ENCODE data around the gene TCF12. TPM values are rescaled to one million over a fixed set of nuclear protein-coding genes. Genes with fewer than 3 reads are reported as not detected.

The TCF12 gene
- total RNA-seq, 6 experiments from 2014 or later = 106 to 200 (median 149) TPM

DNA sequence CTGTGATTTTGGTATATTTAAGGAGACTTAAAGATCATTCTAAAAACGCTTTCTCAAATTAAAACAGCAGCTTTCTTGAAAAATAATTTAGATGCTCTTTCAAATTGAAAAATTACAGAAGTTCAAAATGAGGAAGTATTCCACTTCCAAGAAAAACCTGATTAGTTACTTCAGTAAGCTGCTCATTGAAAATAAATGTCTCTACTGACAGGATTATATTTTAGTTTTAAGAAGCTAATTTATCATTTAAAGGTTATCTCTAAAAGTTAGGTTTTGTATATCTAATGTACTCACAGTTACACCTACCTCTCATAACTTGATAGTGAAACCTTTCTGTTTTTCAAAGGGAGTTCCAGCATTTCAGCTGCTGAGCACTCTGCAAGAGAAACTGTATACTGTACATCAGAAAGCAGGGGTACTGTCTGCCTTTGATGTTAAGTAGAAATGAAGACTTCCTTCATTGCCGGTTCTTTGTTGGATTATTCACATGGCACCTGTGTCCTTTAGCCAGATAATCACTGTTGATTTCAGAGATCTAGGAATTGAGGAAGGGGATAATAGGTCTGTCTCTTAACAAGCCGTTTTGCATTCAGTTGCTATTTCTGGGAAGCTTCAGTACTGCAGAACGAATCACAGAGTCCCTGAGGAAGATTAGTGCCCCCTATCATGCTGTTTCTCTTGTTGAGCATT is 161.6 kb downstream of the TCF12 start:
- Mint-ChIP-seq H3K9me3 (no peaks in the 10 kb centered on the region), H3K4me3 (no peak overlapping the region), H3K36me3 (ENCODE audit: low read depth) (peaks cover 4% of the 10 kb centered on the region; the same call in 1 of the 2 replicates), H3K27me3 (ENCODE audit: insufficient read depth) (peaks cover 1% of the 10 kb centered on the region), H3K27ac (no peak overlapping the region), H3K4me1 (ENCODE audit: low read depth) (peaks cover 33% of the 10 kb centered on the region)
- TF ChIP-seq CTCF (IDR thresholded peaks at IDR 0.05) = no peak
- no peak for DNase-seq

DNA sequence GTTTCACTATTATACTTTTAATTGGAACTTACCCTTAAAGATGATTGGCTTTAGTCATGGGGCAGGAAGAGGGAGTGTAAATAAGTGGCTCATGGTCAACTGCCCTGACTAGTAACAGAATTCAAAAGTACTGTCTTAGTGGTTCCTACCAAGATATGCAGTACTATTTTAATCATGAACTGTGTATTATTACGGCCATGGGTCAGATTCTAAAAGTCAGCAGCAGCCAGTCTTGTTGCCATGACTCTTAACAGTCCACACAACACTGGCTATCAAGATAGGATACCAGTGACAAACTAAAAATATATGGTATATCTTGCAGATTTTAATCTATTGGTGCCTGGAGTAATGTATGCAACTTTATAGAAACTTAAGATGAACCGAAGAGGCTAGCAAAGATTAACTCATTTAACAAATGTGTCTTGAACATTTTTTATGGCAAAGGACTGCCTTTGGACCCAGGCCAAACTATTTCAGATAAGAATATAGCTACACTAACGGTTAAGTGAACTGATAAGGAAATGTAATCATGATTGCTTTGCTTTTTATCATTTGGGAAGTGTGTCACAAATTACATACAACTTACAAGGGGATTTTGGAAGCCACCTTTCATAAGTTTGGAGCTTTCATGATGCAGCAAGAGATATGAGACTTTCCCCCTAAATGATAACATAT is 163.7 kb downstream of the TCF12 start:
- Mint-ChIP-seq H3K27ac (peak overlapping the region; percentile 47), H3K4me3 (no peak overlapping the region), H3K36me3 (ENCODE audit: low read depth) (no peaks in the 10 kb centered on the region; the same call in 1 of the 2 replicates), H3K9me3 (no peaks in the 10 kb centered on the region), H3K4me1 (ENCODE audit: low read depth) (peaks cover 29% of the 10 kb centered on the region), H3K27me3 (ENCODE audit: insufficient read depth) (peaks cover 1% of the 10 kb centered on the region; the same call in 1 of the 2 replicates)
- DNase-seq = peak; percentile 7
- TF ChIP-seq CTCF (IDR thresholded peaks at IDR 0.05) = no peak

DNA sequence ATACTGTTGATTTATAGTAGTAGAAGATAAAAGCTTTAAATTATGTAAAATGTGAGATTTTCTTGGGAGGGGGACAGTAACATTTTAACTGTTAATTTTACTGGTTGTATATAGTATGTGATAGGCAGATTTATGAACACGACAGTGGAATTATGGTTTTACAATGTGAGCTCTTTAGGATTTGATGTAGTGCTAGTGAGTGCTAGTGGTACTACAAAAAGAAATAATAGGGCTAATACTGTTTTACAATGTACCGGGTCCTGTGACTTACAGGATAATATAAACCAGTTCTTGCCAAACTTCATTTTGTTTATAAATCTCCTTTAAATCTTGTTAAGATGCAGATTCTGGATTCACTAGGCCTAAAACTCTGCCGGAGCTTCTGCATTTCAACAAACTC is 165.7 kb downstream of the TCF12 start:
- no peak overlapping the region; the same call in 1 of the 2 replicates for H3K27ac Mint-ChIP-seq
- DNase-seq = no peak
- H3K36me3 Mint-ChIP-seq (ENCODE audit: low read depth) = no peaks in the 10 kb centered on the region
- no peak for TF ChIP-seq CTCF (IDR thresholded peaks at IDR 0.05)
- H3K27me3 Mint-ChIP-seq (ENCODE audit: insufficient read depth) = no peaks in the 10 kb centered on the region
- peaks cover 29% of the 10 kb centered on the region for H3K4me1 Mint-ChIP-seq (ENCODE audit: low read depth)
- H3K9me3 Mint-ChIP-seq = no peaks in the 10 kb centered on the region
- H3K4me3 Mint-ChIP-seq = no peak overlapping the region

DNA sequence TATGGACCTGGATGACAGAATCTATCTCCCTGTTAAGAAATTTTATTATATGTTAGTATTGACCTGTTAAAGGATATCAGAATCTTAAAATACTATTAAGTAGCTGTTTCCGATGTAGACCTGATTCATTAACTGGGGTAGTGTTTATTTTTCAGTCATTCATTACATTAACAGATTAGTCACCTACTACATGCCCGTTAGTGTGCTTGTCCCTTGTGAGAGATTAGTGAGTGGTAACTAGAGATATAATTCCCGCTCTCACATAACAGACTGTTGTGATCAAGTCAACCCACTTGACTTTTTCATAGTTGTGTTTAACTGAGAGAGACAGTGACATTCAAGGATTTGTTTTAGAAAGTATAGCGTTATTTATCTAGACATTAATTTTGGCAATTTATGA is 166.8 kb downstream of the TCF12 start:
- Mint-ChIP-seq H3K36me3 (ENCODE audit: low read depth) (no peaks in the 10 kb centered on the region), H3K27me3 (ENCODE audit: insufficient read depth) (no peaks in the 10 kb centered on the region), H3K27ac (no peak overlapping the region), H3K4me1 (ENCODE audit: low read depth) (peaks cover 28% of the 10 kb centered on the region), H3K4me3 (no peak overlapping the region), H3K9me3 (no peaks in the 10 kb centered on the region)
- TF ChIP-seq CTCF (IDR thresholded peaks at IDR 0.05) = no peak
- no peak for DNase-seq

GRCh38 chr15:57086857-57087427 is 168.5 kb downstream of the TCF12 start:
- no peak for DNase-seq
- Mint-ChIP-seq H3K27ac (no peak overlapping the region), H3K9me3 (no peaks in the 10 kb centered on the region), H3K36me3 (ENCODE audit: low read depth) (0 out of 2 replicates have a peak, but pooled peaks cover 2% of the 10 kb centered on the region), H3K27me3 (ENCODE audit: insufficient read depth) (no peaks in the 10 kb centered on the region), H3K4me3 (no peak overlapping the region), H3K4me1 (ENCODE audit: low read depth) (peaks cover 21% of the 10 kb centered on the region)
- no peak for TF ChIP-seq CTCF (IDR thresholded peaks at IDR 0.05)

All from HFFc6 (cell line).